Activated CD8-positive, alpha-beta T cell treated with anti-CD3 and anti-CD28 coated beads for 36 hours (primary cell): Measurements from ENCODE around the gene ROPN1L. TPM values are rescaled to one million over a fixed set of nuclear protein-coding genes. Genes with fewer than 3 reads are reported as not detected.
"Not testable (repeated sequence)": the region's sequence is repeated elsewhere in the genome, so short reads cannot be mapped to it uniquely, and the experiment has no call there.

Experiments used
- ATAC-seq: fragments of 200-7000 bp; cut with Tn5 transposase; one replicate; pipeline ENCODE4 v1.10.0; 2021; ENCODE audit warnings: mild to moderate bottlenecking, moderate library complexity
- CTCF ChIA-PET: fragments of 350-600 bp; sonication (Branson Sonifier 250); formaldehyde crosslinking; loops from one replicate; lab custom pipeline; 2021; ENCODE audit warnings: antibody characterized with exemption; lab: Charles Lee
- POLR2A ChIA-PET: fragments of 350-600 bp; sonication (Branson Sonifier 250); formaldehyde crosslinking; loops from one replicate; lab custom pipeline; 2021; ENCODE audit warnings: antibody characterized with exemption; lab: Charles Lee
- DNase-seq: peaks from one replicate; pipeline ENCODE4 v3.0.0-alpha.2; 2020
- H3K27ac Mint-ChIP-seq: one replicate; pipeline ENCODE4 v1.8.0; 2021; ENCODE audit warnings: mild to moderate bottlenecking, mixed read lengths
- H3K27me3 Mint-ChIP-seq: one replicate; pipeline ENCODE4 v1.8.0; 2021; ENCODE audit warnings: mixed read lengths
- H3K36me3 Mint-ChIP-seq: one replicate; pipeline ENCODE4 v1.8.0; 2021; ENCODE audit warnings: low read depth, mixed read lengths
- H3K4me1 Mint-ChIP-seq: one replicate; pipeline ENCODE4 v1.8.0; 2021; ENCODE audit warnings: low read depth, mixed read lengths
- H3K4me3 Mint-ChIP-seq: one replicate; pipeline ENCODE4 v1.8.0; 2021; ENCODE audit warnings: mild to moderate bottlenecking, moderate library complexity, mixed read lengths
- H3K9me3 Mint-ChIP-seq: one replicate; pipeline ENCODE4 v1.8.0; 2021; ENCODE audit warnings: mixed read lengths
- intact Hi-C: fragments of 100-400 bp; cut with micrococcal nuclease; formaldehyde crosslinking; loops from one replicate; pipeline ENCODE4 v1.10.0; 2022
- total RNA-seq, 2 experiments: library from RNA; stranded (reverse); gene quantifications; one replicate each; pipeline ENCODE4 v1.2.3, GENCODE V29; 2021
- TF ChIP-seq, protein P1 (sequence below): fragments of 200-600 bp; IDR thresholded peaks from one replicate; pipeline ENCODE4 v1.8.0; 2022; ENCODE audit warnings: antibody characterized with exemption, mild to moderate bottlenecking

ROPN1L gene
- total RNA-seq: not detected

DNA sequence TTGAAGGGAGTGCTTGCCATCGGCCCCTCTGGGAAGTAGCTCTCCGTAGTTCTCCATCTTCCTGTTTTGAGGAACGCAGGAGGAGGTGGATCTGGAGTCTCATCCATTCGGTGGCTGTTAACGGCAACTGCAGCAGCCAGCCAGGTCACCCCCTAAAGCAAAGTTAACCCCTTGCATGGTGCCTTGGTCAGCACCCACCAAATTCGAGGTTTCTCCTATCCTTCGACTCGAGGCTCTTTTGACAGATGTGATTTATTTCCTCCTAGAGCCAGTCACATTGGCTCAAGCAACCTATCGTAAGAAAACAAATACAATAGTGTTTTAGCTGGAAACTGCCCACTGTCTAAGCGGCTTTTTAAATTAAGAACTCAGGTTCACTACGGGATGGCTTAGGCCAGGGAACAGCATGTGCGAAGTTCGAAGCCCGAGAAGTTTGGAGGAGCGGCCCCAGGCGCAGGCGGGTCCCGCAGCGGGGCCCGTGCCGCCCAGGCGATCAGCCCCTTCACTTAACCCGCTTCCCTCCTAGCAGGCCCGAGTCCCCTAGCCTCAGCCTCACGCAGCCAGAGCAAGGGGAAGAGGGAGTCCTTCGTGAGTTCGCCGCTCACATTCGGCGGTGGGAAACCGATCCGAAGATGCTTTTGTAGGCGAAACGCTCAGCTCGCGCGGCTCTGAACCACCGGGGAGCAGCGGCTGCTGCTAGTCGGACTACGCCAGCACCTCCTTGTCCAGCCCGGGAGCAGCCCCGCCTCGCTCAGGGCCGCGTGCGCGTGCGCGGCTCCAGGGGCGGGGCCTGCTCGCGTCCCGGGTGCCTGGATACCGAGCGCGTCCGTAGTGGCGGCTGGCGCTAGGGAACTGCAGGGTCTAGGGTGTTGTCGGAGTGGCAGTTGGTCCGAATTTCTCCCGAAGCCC is at the start of gene ROPN1L:
Gene ROPN1L, plus strand, starts transcription at position 797 of the 909 bp plus-strand sequence. CDS start 289 bp downstream, outside the sequence.
- H3K4me1 Mint-ChIP-seq: peaks cover 27% of the 10 kb centered on the region
- H3K36me3 Mint-ChIP-seq: no peaks in the 10 kb centered on the region
- intact Hi-C loops: no loop called here
- peaks cover 8% of the 10 kb centered on the region for H3K27me3 Mint-ChIP-seq
- ChIA-PET POLR2A (interaction anchor here (0.7 to 1.2 kb wide), 2 partner anchors 19 to 222 kb away, joined by 4 read pairs; no protein-coding TSS in a partner anchor), CTCF (interaction anchor here (1.1 to 1.7 kb wide), 3 partner anchors 17 to 157 kb away, joined by 4 to 10 read pairs (median 4); no protein-coding TSS in a partner anchor)
- peak; percentile 98 for ATAC-seq
- TF ChIP-seq, protein P1, sequence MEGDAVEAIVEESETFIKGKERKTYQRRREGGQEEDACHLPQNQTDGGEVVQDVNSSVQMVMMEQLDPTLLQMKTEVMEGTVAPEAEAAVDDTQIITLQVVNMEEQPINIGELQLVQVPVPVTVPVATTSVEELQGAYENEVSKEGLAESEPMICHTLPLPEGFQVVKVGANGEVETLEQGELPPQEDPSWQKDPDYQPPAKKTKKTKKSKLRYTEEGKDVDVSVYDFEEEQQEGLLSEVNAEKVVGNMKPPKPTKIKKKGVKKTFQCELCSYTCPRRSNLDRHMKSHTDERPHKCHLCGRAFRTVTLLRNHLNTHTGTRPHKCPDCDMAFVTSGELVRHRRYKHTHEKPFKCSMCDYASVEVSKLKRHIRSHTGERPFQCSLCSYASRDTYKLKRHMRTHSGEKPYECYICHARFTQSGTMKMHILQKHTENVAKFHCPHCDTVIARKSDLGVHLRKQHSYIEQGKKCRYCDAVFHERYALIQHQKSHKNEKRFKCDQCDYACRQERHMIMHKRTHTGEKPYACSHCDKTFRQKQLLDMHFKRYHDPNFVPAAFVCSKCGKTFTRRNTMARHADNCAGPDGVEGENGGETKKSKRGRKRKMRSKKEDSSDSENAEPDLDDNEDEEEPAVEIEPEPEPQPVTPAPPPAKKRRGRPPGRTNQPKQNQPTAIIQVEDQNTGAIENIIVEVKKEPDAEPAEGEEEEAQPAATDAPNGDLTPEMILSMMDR: no peak
- DNase-seq: peak; percentile 76
- peaks cover 8% of the 10 kb centered on the region for H3K9me3 Mint-ChIP-seq
- no peak within 1 kb of the TSS for H3K27ac Mint-ChIP-seq
- peak within 1 kb of the TSS; percentile 72 for H3K4me3 Mint-ChIP-seq

DNA sequence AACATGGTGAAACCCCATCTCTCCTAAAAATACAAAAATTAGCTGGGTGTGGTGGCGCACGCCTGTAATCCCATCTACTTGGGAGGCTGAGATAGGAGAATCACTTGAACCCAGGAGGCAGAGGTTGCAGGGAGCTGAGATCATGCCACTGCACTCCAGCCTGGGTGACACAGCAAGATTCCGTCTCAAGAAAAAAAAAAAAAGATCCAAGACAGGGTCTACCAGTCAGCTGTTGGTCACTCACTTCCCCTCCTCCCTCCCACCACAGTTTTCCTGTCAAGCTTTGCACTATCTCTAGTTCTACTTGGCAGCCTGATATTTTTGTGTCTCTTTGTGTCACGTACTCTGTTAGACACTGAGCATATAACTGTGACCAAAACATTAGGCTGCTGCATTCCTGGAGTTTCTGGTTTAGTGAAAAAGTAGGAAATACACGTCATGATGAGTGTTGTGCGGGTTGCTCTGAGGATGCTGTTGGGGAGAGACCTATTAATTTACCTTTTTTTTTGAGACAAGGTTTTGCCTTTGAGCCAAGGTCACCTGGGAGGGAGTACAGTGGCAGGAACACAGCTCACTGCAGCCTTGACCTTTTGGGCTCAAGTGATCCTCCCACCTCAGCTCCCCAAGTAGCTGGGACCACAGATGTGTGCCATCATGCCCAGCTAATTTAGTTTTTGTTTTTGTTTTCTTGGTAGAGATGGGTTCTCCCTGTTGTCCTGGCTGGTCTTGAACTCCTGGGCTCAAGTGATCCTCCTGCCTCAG is 48.9 kb upstream of the ROPN1L start:
- ATAC-seq, DNase-seq, H3K9me3 Mint-ChIP-seq, intact Hi-C loops, H3K4me3 Mint-ChIP-seq, H3K4me1 Mint-ChIP-seq, H3K27me3 Mint-ChIP-seq: not testable (repeated sequence)
- peaks cover 37% of the 10 kb centered on the region for H3K36me3 Mint-ChIP-seq
- CTCF ChIA-PET: interaction anchor here (1.6 kb wide), 1 partner anchor 31 kb away, joined by 6 read pairs; no protein-coding TSS in a partner anchor
- POLR2A ChIA-PET: interaction anchor here (1.0 kb wide), 1 partner anchor 40 kb away, joined by 3 read pairs; no protein-coding TSS in a partner anchor
- peak overlapping the region; percentile 30 for H3K27ac Mint-ChIP-seq

DNA sequence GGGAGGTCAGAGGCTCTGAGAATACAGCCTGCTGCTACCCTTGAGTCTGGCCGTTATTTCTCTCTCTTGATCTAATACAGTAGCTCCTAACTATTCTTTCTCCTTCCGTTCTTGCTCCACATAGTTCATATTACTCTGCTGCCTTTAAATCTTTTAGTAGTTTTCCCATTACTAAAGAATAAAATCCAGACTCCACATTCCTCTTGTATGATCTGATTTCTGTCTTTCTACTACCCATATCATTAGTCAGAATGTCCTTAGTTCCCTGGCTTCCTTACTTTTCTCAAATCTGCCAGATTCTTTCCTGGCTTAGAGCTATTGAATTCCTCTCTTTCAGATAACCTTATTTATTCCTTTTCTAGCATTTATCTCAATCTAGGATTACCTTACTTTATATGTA is 48.2 kb upstream of the ROPN1L start:
- Mint-ChIP-seq H3K4me1 (no peaks in the 10 kb centered on the region), H3K9me3 (no peaks in the 10 kb centered on the region), H3K4me3 (no peak overlapping the region), H3K36me3 (peaks cover 41% of the 10 kb centered on the region), H3K27ac (no peak overlapping the region), H3K27me3 (no peaks in the 10 kb centered on the region)
- ATAC-seq: no peak
- intact Hi-C loops: no loop called here
- CTCF ChIA-PET: interaction anchor here (1.6 kb wide), 1 partner anchor 31 kb away, joined by 6 read pairs; no protein-coding TSS in a partner anchor
- DNase-seq: no peak
- POLR2A ChIA-PET: interaction anchor here (1.0 kb wide), 1 partner anchor 41 kb away, joined by 3 read pairs; no protein-coding TSS in a partner anchor
- TF ChIP-seq, protein P1: no peak

DNA sequence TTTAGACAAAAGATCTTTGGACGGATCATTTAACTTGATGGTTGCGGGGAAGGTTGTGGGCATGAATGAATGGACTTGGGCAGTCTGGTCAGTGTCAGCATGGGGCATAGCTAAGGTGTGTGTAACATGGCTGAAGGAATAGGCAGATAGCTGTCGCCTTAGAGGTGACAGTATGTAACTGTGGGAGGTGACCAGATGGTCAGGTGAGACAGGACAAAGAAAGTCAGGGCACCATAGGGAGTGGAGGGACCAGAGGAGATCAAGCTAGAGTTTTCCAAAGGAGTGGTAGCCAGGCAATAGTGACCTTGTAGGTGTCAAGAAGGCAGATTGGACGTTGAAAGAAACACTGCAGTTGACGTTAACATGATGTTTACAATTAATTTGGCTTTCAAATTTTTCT is 45.1 kb upstream of the ROPN1L start:
- Mint-ChIP-seq H3K27ac (no peak overlapping the region), H3K36me3 (peaks cover 29% of the 10 kb centered on the region), H3K27me3 (no peaks in the 10 kb centered on the region), H3K4me1 (peaks cover 4% of the 10 kb centered on the region), H3K4me3 (no peak overlapping the region), H3K9me3 (no peaks in the 10 kb centered on the region)
- TF ChIP-seq, protein P1: no peak
- ChIA-PET CTCF (interaction anchor here (1.1 to 2.5 kb wide), 2 partner anchors 23 to 30 kb away, joined by 3 to 6 read pairs; no protein-coding TSS in a partner anchor), POLR2A (no interaction called here)
- no peak for DNase-seq
- intact Hi-C loops: no loop called here
- ATAC-seq: no peak

DNA sequence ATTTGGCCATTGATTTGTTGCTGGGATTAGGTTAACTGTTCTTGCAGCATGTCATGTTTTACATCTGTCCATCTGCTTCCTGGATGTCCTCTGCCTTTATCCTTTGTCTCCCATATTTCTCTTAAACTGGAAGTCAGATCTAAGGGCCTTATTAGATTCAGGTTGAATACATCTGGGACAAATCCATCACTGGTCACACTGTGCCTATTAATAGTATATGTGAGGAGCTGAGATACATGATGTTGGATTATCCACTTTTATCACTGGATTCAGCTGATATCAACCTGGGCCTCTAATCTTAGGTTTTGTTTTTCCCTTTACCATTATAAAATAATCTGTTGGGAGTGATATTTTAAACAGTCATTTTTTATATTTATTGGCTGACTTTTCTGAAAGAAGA is 41.8 kb upstream of the ROPN1L start:
- Mint-ChIP-seq H3K4me3 (no peak overlapping the region), H3K27ac (no peak overlapping the region), H3K9me3 (no peaks in the 10 kb centered on the region), H3K27me3 (no peaks in the 10 kb centered on the region), H3K4me1 (peaks cover 4% of the 10 kb centered on the region), H3K36me3 (peaks cover 29% of the 10 kb centered on the region)
- intact Hi-C loops: no loop called here
- ChIA-PET POLR2A (no interaction called here), CTCF (interaction anchor here (1.0 to 1.8 kb wide), 3 partner anchors 25 to 116 kb away, joined by 3 to 5 read pairs (median 3); no protein-coding TSS in a partner anchor)
- DNase-seq: no peak
- no peak for ATAC-seq
- TF ChIP-seq, protein P1: no peak
